SW480 (cell line): ENCODE results near the gene GPD2.

Source experiments
- DNase-seq: peaks from one replicate; pipeline ENCODE4 v3.0.0-alpha.2; 2016; ENCODE audit warnings: low spot score

The GPD2 gene

GRCh38 chr2:156436497-156437085 lies 412 bp downstream of the GPD2 start:
- peak; percentile 28 for DNase-seq

- DNase-seq = peak; percentile 8
Observed at GRCh38 chr2:156437272-156437930, 1.2 kb downstream of the GPD2 start.

GRCh38 chr2:156437931-156438410 lies 1.8 kb downstream of the GPD2 start:
- no peak for DNase-seq

GRCh38 chr2:156443089-156443488 lies 6.9 kb downstream of the GPD2 start:
- no peak for DNase-seq

- DNase-seq = no peak
Observed at GRCh38 chr2:156445296-156446220, 9.4 kb downstream of the GPD2 start.

- no peak for DNase-seq
Observed at GRCh38 chr2:156447761-156448160, 11.6 kb downstream of the GPD2 start.

GRCh38 chr2:156448766-156449165 lies 12.6 kb downstream of the GPD2 start:
- no peak for DNase-seq

- DNase-seq = no peak
Observed at GRCh38 chr2:156452971-156453370, 16.8 kb downstream of the GPD2 start.

- peak; percentile 15 for DNase-seq
Observed at GRCh38 chr2:156455361-156455975, 19.3 kb downstream of the GPD2 start.

- no peak for DNase-seq
Observed at GRCh38 chr2:156456616-156457015, 20.4 kb downstream of the GPD2 start.

GRCh38 chr2:156457523-156458517 lies 21.6 kb downstream of the GPD2 start:
- DNase-seq = no peak

GRCh38 chr2:156459720-156460119 lies 23.5 kb downstream of the GPD2 start:
- DNase-seq = no peak

- no peak for DNase-seq
Observed at GRCh38 chr2:156464106-156464505, 27.9 kb downstream of the GPD2 start.

- DNase-seq = no peak
Observed at GRCh38 chr2:156465573-156465972, 29.4 kb downstream of the GPD2 start.

- no peak for DNase-seq
Observed at GRCh38 chr2:156466739-156467405, 30.7 kb downstream of the GPD2 start.

GRCh38 chr2:156470975-156471583 lies 34.9 kb downstream of the GPD2 start:
- DNase-seq = no peak

GRCh38 chr2:156471762-156472161 lies 35.6 kb downstream of the GPD2 start:
- no peak for DNase-seq

GRCh38 chr2:156472686-156473085 lies 36.5 kb downstream of the GPD2 start:
- no peak for DNase-seq

GRCh38 chr2:156473445-156473844 lies 37.3 kb downstream of the GPD2 start:
- no peak for DNase-seq

GRCh38 chr2:156474401-156474800 lies 38.2 kb downstream of the GPD2 start:
- no peak for DNase-seq
